Activated T-helper 9 cell treated with anti-CD3 and anti-CD28 coated beads, Interleukin-2, amount 50 U/mL, for 16 hours (primary cell): Measurements from ENCODE around the gene BLCAP.
"Not testable (repeated sequence)": the region's sequence is repeated elsewhere in the genome, so short reads cannot be mapped to it uniquely, and the experiment has no call there.

ENCODE experiments used
- DNase-seq: peaks from one replicate; pipeline ENCODE4 v3.0.0-alpha.2; 2020; ENCODE audit warnings: low read depth

The BLCAP gene

GRCh38 chr20:37479925-37480691 is 47.6 kb downstream of the BLCAP start:
- no peak for DNase-seq

DNA sequence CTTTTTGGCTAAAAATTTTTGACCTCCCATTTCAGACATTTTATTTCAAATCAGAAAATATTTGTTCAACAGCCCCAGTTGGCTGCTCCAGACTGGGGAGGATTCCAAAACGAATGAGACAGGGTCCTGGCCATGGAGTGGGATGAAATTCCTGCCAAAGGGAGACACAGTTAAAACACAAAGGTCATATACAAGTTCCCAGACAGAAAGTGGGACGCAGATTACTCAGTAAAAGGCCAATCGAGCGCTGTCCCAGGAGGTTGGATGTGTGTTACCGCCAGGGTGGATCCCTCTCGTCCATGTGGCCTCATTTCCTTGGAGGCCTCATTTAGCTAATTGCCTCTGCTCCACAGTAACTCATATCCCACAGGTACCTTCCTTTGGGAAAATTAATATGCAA is 48.4 kb downstream of the BLCAP start:
- no peak for DNase-seq

GRCh38 chr20:37477041-37477440 is 50.6 kb downstream of the BLCAP start:
- no peak for DNase-seq

DNA sequence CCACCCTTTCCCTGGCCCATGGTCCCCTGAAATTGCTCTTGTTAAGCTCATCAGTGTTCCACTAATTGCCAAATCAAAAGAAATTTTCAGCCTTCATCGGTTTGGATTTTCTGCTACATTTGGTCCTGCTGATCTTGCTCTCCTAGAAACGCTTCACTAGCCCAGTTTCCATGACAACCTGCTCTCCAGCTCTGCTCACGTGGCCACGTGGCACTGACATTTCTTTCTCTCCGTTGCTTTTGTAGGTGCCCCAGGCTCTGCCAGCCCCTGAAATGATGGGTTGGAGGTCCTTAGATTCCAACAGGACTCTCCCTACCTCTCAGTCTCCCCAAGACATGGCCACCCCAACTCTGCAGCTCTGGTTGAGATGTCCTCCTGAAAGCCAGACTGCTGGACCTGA is 52.4 kb downstream of the BLCAP start:
- DNase-seq: no peak

DNA sequence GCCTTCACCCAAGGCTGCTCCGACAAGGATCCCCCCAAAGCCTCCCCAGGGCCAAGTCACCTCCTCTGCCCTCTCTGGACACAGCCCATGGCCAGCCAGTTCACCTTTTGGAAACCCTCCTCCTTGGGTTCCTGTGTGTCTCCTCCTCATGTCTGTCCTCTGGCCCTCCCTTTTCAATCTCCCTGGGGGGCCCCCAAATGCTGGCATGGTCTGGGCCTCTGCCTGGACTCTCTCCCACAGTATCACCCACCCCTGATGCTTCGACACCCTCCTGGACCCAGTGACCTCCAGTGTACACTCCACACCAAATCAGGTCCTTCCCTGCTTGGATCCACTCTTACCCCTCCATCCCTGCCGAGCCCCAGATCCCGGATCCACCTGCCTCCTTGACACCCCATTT is 53.3 kb downstream of the BLCAP start:
- DNase-seq: no peak

DNA sequence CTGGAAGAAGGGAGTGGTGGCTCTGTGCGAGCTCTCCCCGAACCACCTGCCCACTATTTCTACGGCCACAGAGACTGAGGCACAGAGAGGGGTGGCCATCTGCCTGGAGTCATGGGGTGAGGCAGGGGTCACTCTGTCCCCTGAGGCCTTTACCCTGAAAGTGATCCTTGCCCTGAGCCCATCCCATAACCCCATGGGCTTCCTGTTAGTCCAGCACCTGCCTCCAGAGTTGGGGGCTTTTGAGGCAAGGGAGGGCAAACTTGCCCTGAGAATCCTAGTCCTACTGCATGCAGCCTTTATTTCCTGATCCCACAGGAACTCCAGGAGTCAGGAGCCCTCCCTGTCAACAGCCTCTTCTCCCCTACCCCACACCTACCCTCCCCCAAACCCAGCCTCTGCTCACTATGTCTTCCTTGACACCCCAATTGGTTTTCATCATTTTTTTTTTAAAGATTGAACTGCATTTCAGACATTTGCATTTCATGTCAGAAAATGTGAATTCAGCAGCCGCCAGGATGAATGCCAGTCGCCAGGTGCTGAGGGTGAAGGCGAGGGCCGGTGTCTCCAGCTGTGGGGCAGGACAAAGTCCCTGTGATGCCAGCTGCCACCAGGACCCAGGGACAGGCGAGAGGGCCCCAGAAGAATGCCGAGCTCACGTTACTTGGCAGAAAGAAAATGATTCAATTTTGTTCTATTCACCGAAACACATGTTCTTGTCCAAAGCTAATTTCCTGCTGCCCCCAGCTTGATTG is 54.3 kb downstream of the BLCAP start:
- no peak for DNase-seq

GRCh38 chr20:37472435-37472834 is 55.2 kb downstream of the BLCAP start:
- not testable (repeated sequence) for DNase-seq

DNA sequence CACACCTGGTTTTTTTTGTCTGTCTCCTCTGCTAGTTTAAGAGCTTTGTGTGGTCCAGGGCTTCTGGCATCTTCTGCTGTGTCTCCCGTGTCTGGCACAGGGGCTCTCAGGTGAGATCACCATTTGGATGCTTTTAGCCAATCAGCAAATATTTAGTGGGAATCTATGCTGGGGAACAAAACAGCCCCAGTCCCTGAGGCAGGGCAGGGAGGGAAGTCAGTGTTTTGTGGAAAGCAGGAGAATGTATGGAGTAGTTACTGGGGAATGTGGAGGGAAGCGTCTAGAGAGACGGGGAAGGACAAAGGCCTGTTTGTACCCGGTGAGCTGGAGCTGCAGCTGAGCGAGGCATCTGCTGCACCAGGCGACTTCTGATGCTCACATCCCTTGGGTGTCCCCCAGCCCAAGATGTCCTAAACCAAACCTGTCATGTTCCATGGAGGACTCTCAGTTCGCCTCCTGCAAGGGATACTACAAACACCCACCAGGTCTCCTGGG is 55.9 kb downstream of the BLCAP start:
- no peak for DNase-seq

GRCh38 chr20:37470190-37470589 is 57.5 kb downstream of the BLCAP start:
- not testable (repeated sequence) for DNase-seq

GRCh38 chr20:37469531-37469930 is 58.1 kb downstream of the BLCAP start:
- no peak for DNase-seq

- DNase-seq: no peak
These were observed 58.8 kb downstream of the BLCAP start for GRCh38 chr20:37468886-37469285.
